Measurements from ENCODE around the gene KLHDC10. TPM values are rescaled to one million over a fixed set of nuclear protein-coding genes. Genes with fewer than 3 reads are reported as not detected.
A peak's percentile ranks its signal among the peaks of the same experiment; 100 is the strongest.

The KLHDC10 gene
- total RNA-seq, 1 donor = 43.6 TPM

- no peak for TF ChIP-seq CTCF (IDR thresholded peaks at IDR 0.05; ENCODE audit: insufficient read depth, low read depth, low read length)
- DNase-seq (ENCODE audit: low read depth) = peak; percentile 92
- no peak overlapping the region for H3K4me3 ChIP-seq (ENCODE audit: low read depth, low read length)
Measured at GRCh38 chr7:130095812-130096211, 25.5 kb downstream of the KLHDC10 start.

DNA sequence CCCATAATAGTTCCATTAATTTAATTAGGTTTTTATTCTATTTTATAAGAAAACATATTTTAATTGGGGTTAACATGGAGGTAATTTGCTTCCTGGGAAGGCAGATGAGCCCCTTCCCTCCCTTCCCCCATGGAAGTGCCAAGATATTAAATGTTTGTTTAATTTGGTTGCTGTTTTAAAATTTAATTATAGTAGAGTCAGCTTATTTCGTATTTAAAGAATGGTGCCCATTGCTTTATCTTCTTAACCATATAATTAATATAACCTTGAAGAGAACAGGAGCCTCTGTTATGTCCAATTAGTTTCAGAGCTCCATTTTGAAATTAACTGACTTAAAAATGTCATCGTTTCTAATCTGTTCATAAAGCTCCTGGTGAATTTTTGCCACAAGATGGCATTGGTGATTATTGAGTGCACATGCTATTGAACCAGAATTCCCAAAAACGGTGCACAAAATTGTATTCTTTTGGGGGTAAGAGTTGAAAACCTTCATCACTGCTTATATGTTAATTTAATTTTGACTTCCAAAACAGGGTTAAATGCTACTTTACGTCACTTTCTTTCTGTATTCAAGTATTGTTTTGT, 26.0 kb downstream of the KLHDC10 start:
- peak; percentile 13 for DNase-seq (ENCODE audit: low read depth)
- H3K4me3 ChIP-seq (ENCODE audit: low read depth, low read length) = no peak overlapping the region
- TF ChIP-seq CTCF (IDR thresholded peaks at IDR 0.05; ENCODE audit: insufficient read depth, low read depth, low read length) = peak; percentile 39

GRCh38 chr7:130099331-130099730, 29.0 kb downstream of the KLHDC10 start:
- H3K4me3 ChIP-seq (ENCODE audit: low read depth, low read length) = no peak overlapping the region
- DNase-seq (ENCODE audit: low read depth) = no peak
- TF ChIP-seq CTCF (IDR thresholded peaks at IDR 0.05; ENCODE audit: insufficient read depth, low read depth, low read length) = no peak

GRCh38 chr7:130102588-130102987, 32.3 kb downstream of the KLHDC10 start:
- H3K4me3 ChIP-seq (ENCODE audit: low read depth, low read length) = no peak overlapping the region
- no peak for DNase-seq (ENCODE audit: low read depth)
- no peak for TF ChIP-seq CTCF (IDR thresholded peaks at IDR 0.05; ENCODE audit: insufficient read depth, low read depth, low read length)

GRCh38 chr7:130107949-130108674, 37.8 kb downstream of the KLHDC10 start:
- peak; percentile 25 for DNase-seq (ENCODE audit: low read depth)
- TF ChIP-seq CTCF (IDR thresholded peaks at IDR 0.05; ENCODE audit: insufficient read depth, low read depth, low read length) = no peak
- peak overlapping the region; percentile 58 for H3K4me3 ChIP-seq (ENCODE audit: low read depth, low read length)

DNA sequence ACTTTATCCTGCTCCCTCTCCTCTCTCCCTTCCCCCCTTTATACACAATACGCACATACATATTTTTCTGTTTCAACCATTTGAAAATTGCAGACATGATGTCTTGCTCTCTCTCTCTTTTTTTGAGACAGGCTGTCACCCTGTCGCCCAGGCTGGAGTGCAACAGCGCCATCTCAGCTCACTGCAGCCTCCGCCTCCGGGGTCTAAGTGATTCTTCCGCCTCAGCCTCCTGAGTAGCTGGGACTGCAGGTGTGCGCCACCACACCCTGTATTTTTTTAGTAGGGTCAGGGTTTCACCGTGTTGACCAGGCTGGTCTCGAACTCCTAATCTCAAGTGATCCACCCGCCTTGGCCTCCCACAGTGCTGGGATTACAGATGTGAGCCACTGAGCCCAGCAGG, 38.5 kb downstream of the KLHDC10 start:
- TF ChIP-seq CTCF (IDR thresholded peaks at IDR 0.05; ENCODE audit: insufficient read depth, low read depth, low read length) = no peak
- DNase-seq (ENCODE audit: low read depth) = no peak
- H3K4me3 ChIP-seq (ENCODE audit: low read depth, low read length) = no peak overlapping the region
